SHP77 (cell line): ENCODE results near the gene KLK12.

Source experiments
- DNase-seq, 2 experiments: peaks; one replicate each; lab custom pipeline; 2025; lab: John Stamatoyannopoulos, UW

Gene KLK12

DNA sequence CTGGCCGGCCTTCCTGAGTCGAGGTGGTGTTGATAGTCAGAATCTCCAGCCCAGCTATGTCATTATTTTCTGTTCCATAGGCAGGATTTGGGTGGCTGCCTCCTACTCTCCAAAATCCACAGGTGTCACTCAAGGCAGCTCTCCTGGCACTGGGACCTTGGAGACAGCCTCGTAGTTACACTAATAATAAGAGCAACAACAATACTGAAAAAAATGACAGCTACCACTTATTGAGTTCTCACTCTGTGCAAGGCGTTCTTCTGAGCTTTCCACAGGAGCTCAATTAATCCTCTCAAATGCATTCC, 12.2 kb upstream of the KLK12 start:
- no peak for DNase-seq

DNA sequence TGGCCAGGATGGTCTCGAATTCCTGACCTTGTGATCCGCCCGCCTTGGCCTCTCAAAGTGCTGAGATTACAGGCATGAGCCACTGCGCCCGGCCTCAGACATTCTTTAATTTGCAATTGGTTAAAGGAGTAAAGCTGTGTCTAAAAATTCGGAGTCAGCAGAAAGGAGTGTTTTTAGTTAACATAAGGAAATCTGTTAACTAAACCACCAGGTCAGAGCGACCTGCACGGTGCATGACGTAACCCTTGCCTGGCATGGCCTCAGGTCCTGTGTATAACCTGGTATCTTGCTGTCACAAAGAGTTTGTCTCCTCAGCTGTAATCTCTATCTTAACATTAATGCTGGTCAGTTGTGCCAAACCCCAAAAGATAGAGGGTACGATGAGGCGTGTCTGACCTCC, 9.5 kb upstream of the KLK12 start:
- no peak for DNase-seq

DNA sequence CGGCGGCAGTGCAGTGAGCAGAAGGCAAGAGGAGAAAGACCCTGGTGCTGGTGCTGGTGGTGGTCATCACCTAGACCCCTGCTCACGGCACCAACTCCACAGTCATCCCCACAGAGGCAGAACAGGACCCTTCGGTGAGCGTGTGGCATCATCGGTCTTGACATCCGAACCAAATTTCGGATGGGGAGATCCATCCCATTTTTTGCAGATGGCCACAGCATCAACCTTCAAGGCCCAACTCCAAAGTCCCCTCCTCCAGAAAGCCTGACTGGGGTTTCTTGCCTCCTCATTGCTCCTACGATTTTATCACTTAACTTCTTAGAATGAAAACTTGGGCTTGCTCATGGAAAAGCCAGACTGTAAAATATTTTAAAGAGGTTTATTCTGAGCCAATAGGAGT, 8.7 kb upstream of the KLK12 start:
- no peak for DNase-seq

DNA sequence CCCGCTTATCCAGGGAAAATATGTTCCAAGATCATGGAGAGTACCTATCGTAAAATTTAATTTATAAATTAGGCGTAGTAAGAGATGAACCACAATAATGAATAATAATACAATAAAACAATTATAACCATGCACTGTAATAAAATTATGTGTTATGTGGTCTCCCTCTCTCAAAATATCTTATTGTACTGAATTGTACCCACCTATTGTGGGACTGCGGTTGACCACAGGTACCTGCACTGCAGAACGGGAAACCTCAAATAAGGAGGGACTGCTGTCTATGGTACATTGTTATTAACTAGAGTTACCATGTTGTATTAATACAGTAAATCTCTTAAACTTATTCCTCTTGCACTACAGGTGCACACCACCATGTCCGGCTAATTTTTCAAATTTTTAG, 5.3 kb upstream of the KLK12 start:
- DNase-seq, result no peak

DNA sequence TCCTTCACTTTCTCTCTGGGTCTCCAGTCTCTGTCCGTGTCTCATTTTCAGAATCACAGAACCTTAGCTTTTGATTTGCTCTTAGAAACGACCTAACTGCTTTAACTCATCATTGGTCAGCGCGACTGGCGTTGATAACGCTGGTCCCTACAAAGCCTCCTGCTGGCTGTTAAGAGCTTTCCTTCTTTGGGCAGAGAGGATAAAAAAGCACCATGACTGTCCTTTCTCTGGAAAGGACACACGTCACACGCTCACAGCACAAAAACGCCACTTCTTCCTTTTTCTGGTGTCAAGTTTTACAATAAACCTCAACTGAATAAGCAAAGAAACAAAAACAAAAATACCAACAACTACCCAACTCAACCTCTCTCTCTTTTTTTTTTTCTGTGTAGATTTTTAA, 1.7 kb upstream of the KLK12 start:
- DNase-seq, result no peak

- no peak for DNase-seq
Measured at GRCh38 chr19:51031880-51032225, 2.9 kb downstream of the KLK12 start.

- no peak for DNase-seq
Measured at GRCh38 chr19:51031220-51031879, 3.5 kb downstream of the KLK12 start.

DNA sequence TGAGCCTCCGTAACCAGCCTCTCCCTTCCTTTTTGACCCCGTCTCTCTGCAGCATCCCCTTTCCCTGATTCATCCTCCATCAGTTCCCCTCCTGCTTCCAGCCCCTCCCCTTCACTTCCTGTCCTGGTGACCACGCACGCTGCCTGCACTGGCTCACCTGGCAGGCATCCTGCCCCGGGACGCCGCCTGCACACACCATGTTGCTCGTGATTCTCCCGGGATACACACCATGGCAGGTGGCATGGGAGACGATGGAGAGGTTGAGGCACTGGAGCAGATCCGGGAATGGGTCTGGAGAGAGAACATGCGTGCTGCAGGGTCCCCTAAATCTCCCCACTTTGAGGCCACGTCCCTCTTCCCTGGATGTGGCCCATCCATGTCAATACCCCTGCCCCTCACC, 4.2 kb downstream of the KLK12 start:
- DNase-seq, result no peak

- no peak for DNase-seq
Measured at GRCh38 chr19:51029718-51030117, 5.1 kb downstream of the KLK12 start.

- no peak for DNase-seq
Measured at GRCh38 chr19:51027873-51028272, 6.9 kb downstream of the KLK12 start.

- no peak for DNase-seq
Measured at GRCh38 chr19:51027126-51027806, 7.5 kb downstream of the KLK12 start.

- no peak for DNase-seq
Measured at GRCh38 chr19:51026554-51026831, 8.3 kb downstream of the KLK12 start, which contains the start of gene KLK11. KLK11 (minus strand) TSS chr19:51026616; CDS start chr19:51025631, 985 bp downstream.

GRCh38 chr19:51025809-51026553, 8.8 kb downstream of the KLK12 start:
- no peak for DNase-seq

- no peak for DNase-seq
Measured at GRCh38 chr19:51025401-51025800, 9.4 kb downstream of the KLK12 start.

DNA sequence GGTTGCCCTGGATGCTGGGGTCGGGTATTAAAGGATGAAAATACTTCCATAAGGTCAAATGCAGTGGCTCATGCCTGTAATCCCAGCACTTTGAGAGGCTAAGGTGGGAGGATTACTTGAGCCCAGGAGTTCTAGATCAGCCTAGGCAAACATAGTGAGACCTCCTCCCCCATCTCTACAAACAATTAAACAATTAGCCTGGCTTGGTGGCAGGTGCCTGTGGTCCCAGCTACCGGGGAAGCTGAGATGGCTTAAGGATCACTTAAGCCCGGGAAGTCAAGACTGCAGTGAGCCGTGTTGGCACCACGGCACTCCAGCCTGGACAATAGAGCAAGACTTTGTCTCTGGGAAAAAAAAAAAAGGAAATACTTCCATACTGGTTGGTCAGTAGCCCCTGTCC, 9.9 kb downstream of the KLK12 start:
- no peak for DNase-seq

DNA sequence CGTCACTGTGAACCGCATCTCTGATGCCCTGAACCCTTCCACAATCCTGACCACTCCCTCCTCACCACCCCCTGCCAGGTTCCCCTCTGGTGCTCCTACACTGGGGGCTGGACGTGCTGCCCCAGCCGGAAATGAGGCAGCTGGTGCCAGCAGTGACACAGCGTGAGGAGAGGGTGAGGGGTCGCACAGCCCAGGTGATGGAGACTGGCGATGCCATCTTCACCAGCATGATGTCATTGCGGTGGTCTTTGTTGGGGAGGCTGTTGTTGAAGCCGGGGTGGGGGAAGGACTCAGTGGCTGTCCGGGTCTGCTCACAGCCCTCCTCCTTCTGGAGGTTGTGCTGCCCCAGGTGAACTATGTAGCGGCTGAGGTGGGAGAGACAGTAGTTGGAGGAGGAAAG, 10.9 kb downstream of the KLK12 start:
- DNase-seq, result no peak

- no peak for DNase-seq
Measured at GRCh38 chr19:51022526-51022925, 12.3 kb downstream of the KLK12 start.

DNA sequence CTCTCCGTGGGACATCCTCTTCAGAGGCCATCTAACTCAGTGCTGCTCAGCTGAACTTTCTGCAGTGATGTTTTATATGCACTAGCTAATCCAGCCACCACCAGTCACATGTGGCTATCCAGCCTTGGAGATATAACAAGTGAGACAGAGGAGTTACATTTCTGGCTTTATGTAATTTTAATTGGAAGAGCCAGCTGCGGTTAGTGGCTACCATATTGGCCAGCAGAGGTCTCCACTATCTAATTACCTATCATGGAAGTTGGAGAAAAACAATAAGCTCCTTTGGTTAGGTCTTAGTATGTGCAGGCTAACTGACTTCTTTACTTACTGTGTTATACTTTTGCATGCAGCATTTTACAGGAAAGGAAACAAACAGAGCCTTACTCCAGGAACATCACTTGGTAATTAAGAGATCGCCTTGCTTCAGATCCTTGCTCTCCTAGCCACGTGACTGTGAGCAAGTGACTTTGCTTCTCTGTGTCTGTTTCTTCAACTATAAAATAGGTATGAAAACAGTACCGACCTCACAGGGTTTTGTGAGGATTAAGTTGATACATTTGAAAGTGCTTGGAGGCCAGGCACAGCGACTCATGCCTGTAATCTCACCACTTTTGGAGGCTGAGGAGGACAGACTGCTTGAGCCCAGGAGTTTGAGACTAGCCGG, 13.7 kb downstream of the KLK12 start:
- peak; percentile 14 to 63 for DNase-seq

- no peak for DNase-seq
Measured at GRCh38 chr19:51019544-51019925, 15.3 kb downstream of the KLK12 start, which contains the start of gene KLK10. KLK10 (minus strand) TSS chr19:51019709; CDS start chr19:51019130, 579 bp downstream.

GRCh38 chr19:51018745-51019543, 15.9 kb downstream of the KLK12 start:
- no peak for DNase-seq

DNA sequence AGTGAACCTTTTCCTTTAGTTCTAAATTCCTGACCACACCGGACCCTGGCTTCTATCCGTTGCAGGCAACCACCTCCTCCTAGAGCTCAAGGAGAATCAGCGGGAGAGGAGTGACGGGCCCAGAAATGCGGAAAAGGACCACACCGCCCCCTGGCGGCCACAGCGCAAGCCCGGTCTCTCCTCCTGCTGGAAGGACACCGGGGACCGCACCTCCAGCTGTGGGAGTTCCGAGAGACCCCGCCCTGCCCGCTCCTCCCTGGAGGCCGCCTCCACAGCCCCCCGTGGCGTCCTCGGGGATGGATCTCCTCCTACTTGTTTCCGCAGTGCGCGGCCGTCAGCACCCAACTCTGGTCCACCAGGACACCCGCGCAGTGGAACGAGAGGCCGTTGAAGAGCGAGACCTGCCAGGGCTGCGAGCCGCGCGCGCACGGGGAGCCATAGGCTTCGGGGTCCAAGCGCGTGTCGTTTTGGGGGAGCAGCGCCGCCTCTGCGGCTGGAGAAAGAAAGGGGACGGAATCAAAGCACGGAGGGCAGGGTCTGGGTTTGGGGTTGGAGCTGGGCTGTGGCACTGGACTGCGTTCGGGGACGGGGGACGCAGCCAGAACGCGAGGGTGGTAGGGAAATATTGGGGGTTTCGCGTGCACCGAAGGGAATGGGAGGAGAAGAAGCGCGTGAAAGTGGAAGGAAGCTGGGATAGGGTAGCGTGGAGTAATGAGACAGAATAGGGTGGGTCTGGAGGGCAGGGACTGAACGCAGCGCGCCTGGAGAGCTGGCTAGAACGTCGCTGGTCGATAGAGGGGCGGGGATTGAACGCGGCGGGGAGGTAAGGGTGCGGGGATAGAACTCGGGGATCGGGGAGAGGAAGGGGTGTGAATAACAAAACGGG, 17.8 kb downstream of the KLK12 start:
- peak; percentile 27 to 31 for DNase-seq
